Neuron (in vitro differentiated cells): ENCODE results near the gene PRRT2.

Source experiments
- H2AFZ ChIP-seq: one replicate; pipeline ENCODE4 v1.6.1; 2013; ENCODE audit warnings: low read depth, mild to moderate bottlenecking, inconsistent platforms, low read length, moderate library complexity
- H3K27me3 ChIP-seq: one replicate; pipeline ENCODE4 v1.6.1; 2013; ENCODE audit warnings: low read length; ENCODE audit not compliant: insufficient read depth
- H3K36me3 ChIP-seq: one replicate; pipeline ENCODE4 v1.6.1; 2013; ENCODE audit warnings: low read length; ENCODE audit not compliant: insufficient read depth
- H3K4me1 ChIP-seq: one replicate; pipeline ENCODE4 v1.6.1; 2013; ENCODE audit warnings: low read length; ENCODE audit not compliant: insufficient read depth
- H3K4me3 ChIP-seq: 2 replicates; pipeline ENCODE4 v1.5.1; 2013; ENCODE audit warnings: mild to moderate bottlenecking, low read length, moderate library complexity
- H3K9me3 ChIP-seq: one replicate; pipeline ENCODE4 v1.6.1; 2013; ENCODE audit warnings: low read length

The PRRT2 gene

DNA sequence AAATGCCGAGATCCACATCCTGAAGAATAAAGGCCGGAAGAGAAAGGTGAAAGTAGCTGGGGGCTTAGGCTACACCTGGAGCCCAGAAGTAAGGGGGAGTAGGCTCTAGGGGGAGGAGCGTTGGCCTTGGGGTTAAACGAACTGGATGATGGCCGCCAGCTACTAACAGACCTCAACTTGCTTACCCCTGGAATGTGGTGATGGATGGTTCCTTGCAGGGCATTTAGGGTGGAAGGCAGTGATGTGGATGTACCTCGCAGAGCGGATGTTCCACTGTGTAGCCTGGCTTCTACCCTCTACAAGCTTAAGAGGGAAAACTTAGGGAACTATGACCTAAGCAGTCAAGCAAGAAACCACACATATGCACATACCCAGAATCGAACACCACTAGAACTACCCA is 8.0 kb upstream of the PRRT2 start:
- H3K36me3 ChIP-seq, result peaks cover 48% of the 10 kb centered on the region

DNA sequence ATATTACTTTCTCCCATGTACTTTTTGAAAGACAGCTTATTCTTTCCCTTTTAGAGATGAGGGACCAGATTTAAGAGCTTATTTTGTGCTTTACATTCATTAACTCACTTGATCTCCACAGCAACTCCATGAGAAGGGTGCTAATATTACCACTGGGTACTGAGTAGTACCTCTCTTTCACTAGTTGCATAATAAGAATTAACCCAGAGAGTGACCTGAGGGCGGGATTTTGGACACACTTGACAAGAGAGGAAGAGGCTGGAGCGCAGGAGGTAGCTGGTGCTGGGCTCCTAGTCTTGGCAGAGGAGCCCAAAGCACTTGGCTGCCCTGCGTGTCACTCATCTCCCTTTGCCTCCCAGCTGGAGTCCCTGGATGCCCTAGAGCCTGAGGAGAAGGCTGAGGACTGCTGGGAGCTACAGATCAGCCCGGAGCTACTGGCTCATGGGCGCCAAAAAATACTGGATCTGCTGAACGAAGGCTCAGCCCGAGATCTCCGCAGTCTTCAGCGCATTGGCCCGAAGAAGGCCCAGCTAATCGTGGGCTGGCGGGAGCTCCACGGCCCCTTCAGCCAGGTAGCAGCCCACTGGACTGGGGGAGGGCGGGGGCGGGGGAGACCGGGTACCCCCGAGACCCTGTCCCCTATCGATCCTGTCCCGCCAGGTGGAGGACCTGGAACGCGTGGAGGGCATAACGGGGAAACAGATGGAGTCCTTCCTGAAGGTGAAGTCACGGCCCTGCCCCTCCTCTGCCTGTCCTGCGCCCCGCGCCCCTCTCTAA is 7.3 kb upstream of the PRRT2 start:
- Histone ChIP-seq H3K36me3 (peaks cover 45% of the 10 kb centered on the region), H3K27me3 (no peaks in the 10 kb centered on the region), H3K9me3 (no peaks in the 10 kb centered on the region), H3K4me3 (peak overlapping the region; percentile 78), H3K4me1 (peaks cover 29% of the 10 kb centered on the region), H2AFZ (no peak overlapping the region)

More for the DNA sequence above, 8.0 kb upstream of the PRRT2 start:
- Histone ChIP-seq H3K4me1 (peaks cover 24% of the 10 kb centered on the region), H2AFZ (no peak overlapping the region), H3K27me3 (no peaks in the 10 kb centered on the region), H3K4me3 (no peak overlapping the region), H3K9me3 (no peaks in the 10 kb centered on the region)

DNA sequence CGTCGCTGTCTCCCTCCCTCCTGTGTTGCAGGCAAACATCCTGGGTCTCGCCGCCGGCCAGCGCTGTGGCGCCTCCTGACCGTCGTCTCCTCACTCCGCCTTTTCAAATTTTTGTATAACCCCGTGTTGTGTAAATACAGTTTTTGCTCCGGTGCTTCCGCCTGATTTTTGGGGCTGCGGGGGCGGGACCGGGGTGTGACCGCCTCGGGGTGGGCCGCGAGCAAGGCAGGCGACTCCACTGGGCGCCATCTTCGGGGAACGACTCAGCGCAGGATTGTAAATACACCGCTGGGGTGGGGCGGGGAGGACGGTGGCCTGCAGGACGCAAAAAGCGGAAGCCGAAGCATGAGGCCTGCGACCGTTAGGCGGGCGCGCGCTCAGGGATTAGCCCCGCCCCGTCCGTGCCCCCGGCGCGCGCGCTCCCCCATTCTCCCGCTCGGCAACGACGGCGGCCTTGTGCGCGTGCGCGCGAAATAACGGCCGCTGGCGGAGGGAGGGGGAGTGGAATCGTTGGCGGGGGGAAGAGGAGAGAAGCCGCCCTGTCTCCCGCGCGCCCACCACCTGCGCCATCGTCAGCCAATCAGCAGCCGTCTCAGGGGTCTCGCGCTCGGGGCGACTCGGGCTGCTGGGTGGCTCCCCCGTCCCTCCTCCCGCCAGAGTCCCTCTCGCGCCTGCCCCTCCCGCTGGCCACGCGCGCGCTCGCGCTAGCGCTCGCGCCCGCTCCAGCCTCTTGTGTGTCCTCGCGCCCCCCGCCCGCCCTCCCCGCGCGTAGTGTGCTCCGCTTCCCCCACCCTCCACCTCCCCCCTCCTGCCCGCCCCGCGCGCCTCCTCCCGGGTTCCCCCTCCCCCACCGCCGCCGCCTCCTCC is 6.5 kb upstream of the PRRT2 start:
- Histone ChIP-seq H2AFZ (no peak overlapping the region), H3K4me1 (peaks cover 38% of the 10 kb centered on the region), H3K9me3 (no peaks in the 10 kb centered on the region), H3K27me3 (no peaks in the 10 kb centered on the region), H3K36me3 (peaks cover 47% of the 10 kb centered on the region), H3K4me3 (peak overlapping the region; percentile 78)

DNA sequence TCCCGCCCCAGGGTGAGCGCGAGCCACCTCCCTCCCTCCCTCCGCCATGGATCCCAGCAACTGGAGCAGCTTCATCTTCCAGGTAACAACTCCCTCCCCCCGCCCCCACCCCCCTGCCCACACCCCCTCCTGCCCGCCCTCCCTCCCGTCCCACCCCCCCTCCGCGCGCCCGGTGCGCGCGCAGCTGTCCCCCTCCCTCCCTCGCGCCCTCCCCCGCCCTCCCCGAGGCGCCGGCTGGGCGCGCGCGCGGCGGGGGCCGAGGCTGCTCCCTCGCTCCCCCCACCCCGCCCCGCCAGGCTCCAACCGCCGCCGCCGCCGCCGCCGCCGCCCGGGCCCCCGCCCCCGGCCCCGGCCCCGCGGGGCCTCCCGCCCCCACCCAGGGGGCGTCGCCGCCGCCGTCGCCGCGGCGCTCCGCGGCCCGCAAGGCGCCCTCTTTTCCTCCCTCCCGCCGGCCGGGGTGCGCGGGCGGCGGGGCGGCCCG is 5.9 kb upstream of the PRRT2 start, which contains the start of gene MAZ:
TSS of gene MAZ (plus strand) at position 431 of the 481 bp plus-strand sequence. CDS start 173 bp downstream, outside the sequence.
- Histone ChIP-seq H2AFZ (no peak within 1 kb of the TSS), H3K36me3 (peaks cover 41% of the 10 kb centered on the region), H3K27me3 (no peaks in the 10 kb centered on the region), H3K4me3 (peak within 1 kb of the TSS; percentile 78), H3K9me3 (no peaks in the 10 kb centered on the region), H3K4me1 (peaks cover 43% of the 10 kb centered on the region)

DNA sequence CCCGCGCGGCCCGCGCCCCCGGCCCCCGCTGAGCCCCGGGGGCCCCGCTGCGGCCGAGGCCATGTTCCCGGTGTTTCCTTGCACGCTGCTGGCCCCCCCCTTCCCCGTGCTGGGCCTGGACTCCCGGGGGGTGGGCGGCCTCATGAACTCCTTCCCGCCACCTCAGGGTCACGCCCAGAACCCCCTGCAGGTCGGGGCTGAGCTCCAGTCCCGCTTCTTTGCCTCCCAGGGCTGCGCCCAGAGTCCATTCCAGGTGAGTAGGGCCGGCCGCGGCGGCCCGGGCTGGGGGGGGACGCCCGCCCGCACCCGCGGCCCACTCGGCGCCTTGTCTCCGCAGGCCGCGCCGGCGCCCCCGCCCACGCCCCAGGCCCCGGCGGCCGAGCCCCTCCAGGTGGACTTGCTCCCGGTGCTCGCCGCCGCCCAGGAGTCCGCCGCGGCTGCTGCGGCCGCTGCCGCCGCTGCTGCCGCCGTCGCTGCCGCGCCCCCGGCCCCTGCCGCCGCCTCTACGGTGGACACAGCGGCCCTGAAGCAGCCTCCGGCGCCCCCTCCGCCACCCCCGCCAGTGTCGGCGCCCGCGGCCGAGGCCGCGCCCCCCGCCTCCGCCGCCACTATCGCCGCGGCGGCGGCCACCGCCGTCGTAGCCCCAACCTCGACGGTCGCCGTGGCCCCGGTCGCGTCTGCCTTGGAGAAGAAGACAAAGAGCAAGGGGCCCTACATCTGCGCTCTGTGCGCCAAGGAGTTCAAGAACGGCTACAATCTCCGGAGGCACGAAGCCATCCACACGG is 5.2 kb upstream of the PRRT2 start:
- H3K27me3 ChIP-seq, result no peaks in the 10 kb centered on the region
- peaks cover 35% of the 10 kb centered on the region for H3K36me3 ChIP-seq
- no peak overlapping the region for H2AFZ ChIP-seq
- H3K9me3 ChIP-seq, result no peaks in the 10 kb centered on the region
- peak overlapping the region; percentile 59 for H3K4me3 ChIP-seq
- peaks cover 48% of the 10 kb centered on the region for H3K4me1 ChIP-seq

DNA sequence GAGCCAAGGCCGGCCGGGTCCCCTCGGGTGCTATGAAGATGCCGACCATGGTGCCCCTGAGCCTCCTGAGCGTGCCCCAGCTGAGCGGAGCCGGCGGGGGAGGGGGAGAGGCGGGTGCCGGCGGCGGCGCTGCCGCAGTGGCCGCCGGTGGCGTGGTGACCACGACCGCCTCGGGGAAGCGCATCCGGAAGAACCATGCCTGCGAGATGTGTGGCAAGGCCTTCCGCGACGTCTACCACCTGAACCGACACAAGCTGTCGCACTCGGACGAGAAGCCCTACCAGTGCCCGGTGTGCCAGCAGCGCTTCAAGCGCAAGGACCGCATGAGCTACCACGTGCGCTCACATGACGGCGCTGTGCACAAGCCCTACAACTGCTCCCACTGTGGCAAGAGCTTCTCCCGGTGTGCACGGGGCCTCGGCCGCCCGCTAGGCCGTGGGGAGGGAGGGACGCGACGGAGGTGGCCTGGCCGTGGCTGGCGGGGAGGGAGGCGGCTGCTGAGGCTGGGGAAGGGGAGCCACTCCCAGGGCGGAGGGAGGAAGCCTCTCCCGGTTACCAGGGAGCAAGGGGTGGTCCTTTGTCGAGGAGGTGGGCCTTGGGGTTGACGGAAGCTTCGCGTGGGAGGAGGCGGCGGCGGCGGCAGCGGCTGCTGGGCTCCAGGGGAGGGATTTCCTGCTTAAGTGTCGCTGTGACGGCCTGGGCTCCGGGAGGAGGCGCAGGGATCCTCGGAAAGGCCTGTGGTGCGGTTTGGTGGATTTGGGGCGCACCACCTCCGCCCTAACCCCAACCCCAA is 4.4 kb upstream of the PRRT2 start:
- Histone ChIP-seq H3K4me1 (peaks cover 48% of the 10 kb centered on the region), H3K9me3 (no peaks in the 10 kb centered on the region), H3K4me3 (peak overlapping the region; percentile 59), H2AFZ (no peak overlapping the region), H3K27me3 (no peaks in the 10 kb centered on the region), H3K36me3 (peaks cover 29% of the 10 kb centered on the region)

DNA sequence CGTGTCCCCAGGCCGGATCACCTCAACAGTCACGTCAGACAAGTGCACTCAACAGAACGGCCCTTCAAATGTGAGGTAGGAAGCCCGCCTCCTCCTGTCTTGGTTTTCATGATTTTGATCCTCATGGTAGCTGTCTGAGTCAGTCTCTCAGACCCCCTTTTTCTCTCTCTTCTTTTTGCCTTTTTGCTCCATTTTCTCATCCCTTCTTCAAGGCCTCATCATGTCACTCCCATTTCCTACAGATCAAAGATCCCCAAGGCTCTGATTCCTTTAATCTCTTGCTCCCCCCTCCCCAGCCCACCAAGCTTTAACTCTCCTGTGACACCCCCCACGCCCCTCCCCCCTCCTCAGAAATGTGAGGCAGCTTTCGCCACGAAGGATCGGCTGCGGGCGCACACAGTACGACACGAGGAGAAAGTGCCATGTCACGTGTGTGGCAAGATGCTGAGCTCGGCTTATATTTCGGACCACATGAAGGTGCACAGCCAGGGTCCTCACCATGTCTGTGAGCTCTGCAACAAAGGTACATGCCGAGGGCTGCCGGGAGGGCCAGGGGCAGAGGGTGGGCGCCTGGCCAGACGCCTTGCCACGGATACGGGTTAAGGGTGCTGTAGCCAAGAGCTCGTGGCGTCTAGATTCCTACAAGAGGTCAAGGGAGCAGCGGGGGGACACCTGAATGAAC is 3.6 kb upstream of the PRRT2 start:
- Histone ChIP-seq H2AFZ (no peak overlapping the region), H3K9me3 (no peaks in the 10 kb centered on the region), H3K4me3 (peak overlapping the region; percentile 59), H3K36me3 (peaks cover 21% of the 10 kb centered on the region), H3K27me3 (no peaks in the 10 kb centered on the region), H3K4me1 (peaks cover 52% of the 10 kb centered on the region)

DNA sequence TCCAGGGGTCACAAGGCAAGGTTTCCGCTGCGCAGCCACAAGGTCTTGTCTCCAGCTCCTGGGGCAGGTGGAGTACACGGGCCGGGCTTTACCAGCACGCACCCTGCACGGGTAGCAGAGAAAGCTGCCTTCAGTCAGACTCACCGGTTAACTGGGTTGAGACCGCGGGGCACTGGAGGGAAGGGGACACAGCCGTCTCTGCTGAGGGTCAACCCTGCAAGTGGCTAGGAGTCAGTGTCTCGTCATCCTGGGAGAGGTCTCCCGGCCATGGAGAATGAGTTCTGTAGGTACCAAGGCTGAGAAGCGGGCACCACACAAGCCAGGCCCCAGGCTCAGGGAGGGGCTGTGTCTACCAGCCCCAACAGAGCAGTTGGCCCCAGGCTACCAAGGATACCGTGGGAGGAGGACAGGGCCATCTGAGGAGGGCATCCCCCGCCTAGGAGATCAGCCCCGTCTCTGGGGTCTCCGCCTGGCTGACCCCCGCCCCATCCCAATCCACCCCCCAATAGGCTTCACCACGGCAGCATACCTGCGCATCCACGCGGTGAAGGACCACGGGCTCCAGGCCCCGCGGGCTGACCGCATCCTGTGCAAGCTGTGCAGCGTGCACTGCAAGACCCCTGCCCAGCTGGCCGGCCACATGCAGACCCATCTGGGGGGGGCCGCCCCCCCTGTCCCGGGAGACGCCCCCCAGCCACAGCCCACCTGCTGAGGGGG is 2.8 kb upstream of the PRRT2 start:
- Histone ChIP-seq H3K4me3 (no peak overlapping the region), H3K4me1 (peaks cover 56% of the 10 kb centered on the region), H2AFZ (no peak overlapping the region), H3K36me3 (peaks cover 16% of the 10 kb centered on the region), H3K27me3 (no peaks in the 10 kb centered on the region), H3K9me3 (no peaks in the 10 kb centered on the region)

DNA sequence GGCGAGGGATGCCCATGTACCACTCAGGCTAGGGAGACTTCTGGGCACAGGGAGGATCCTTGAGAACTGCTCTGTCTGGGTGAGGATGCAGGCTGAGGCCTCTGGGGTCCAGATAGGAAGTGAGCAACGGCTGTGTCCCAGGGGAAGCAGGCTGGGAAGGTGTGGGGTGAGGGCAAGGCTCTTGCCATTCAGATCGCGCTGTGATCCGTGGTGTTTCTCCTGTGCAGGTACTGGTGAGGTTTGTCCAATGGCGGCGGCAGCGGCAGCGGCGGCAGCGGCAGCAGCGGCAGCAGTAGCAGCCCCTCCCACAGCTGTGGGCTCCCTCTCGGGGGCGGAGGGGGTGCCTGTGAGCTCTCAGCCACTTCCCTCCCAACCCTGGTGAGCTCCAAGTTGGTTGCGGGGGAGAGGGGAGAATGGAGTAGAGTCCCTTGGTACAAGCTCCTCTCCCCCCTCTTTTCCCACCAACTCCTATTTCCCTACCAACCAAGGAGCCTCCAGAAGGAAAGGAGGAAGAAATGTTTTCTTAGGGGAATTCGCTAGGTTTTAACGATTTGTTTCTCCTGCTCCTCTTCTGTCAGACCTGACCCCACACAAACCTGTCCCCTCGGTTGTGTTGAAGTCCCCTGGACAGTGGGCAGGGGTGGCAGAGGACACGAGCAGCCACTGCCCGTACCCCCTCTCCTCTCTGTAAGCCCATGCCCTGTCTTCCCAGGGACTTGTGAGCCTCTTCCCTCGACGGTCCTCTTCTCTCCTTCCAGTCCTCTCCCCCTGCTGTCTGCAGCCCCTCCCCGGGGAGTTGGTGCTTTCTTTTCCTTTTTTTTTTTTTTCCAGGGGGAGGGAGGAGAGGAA is 1.9 kb upstream of the PRRT2 start:
- Histone ChIP-seq H2AFZ (no peak overlapping the region), H3K9me3 (no peaks in the 10 kb centered on the region), H3K4me3 (peak overlapping the region; percentile 83), H3K4me1 (peaks cover 56% of the 10 kb centered on the region), H3K27me3 (no peaks in the 10 kb centered on the region), H3K36me3 (peaks cover 16% of the 10 kb centered on the region)

DNA sequence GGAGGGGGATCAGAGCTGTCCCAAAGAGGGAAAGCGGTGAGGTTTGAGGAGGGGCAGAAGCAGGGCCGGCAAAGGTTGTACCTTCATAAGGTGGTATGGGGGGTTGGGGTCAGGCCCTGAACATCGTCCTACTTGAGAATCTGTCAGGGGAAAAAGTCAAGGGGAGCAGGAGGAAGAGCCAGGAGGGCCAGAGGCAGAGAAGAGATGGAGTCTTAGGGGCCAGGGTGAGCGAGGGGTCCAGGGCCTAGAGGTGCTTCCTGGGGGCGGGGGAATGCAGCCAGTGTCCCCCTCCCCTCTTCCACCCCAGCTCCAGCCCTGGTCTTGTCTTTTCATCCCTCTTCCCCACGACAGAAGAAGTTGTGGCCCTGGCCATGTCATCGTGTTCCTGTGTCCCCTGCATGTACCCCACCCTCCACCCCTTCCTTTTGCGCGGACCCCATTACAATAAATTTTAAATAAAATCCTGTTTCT is 1.3 kb upstream of the PRRT2 start:
- H3K36me3 ChIP-seq, result peaks cover 16% of the 10 kb centered on the region
- peak overlapping the region; percentile 83 for H3K4me3 ChIP-seq
- H2AFZ ChIP-seq, result no peak overlapping the region
- H3K27me3 ChIP-seq, result no peaks in the 10 kb centered on the region
- no peaks in the 10 kb centered on the region for H3K9me3 ChIP-seq
- peaks cover 62% of the 10 kb centered on the region for H3K4me1 ChIP-seq
